ENCODE measurements around the gene TSSK3. TPM values are rescaled to one million over a fixed set of nuclear protein-coding genes. Genes with fewer than 3 reads are reported as not detected.
A peak's percentile ranks its signal among the peaks of the same experiment; 100 is the strongest.

TSSK3 gene
- polyA plus RNA-seq, 1 experiment = 0.33 TPM

GRCh38 chr1:32335790-32336590, 26.3 kb upstream of the TSSK3 start, which contains the start of gene MARCKSL1:
MARCKSL1 (minus strand) TSS chr1:32336233; CDS start chr1:32336033, 200 bp downstream.
- no peak within 1 kb of the TSS for H3K27ac ChIP-seq (ENCODE audit: low read depth, low read length)
- ChIA-PET POLR2A (interaction anchor here (0.6 to 3.0 kb wide), 37 partner anchors 9 to 1428 kb away, joined by 3 to 83 read pairs (median 5); partner anchors contain the start of genes BSDC1, CCDC28B, HDAC1 and IQCC), CTCF (interaction anchor here (0.6 to 1.5 kb wide), 4 partner anchors 24 to 460 kb away, joined by 4 to 13 read pairs (median 9); partner anchors contain the start of gene BSDC1)
- DNase-seq (ENCODE audit: low read depth, low spot score) = no peak
- H3K27me3 ChIP-seq (ENCODE audit: control insufficient read depth, insufficient read depth, low read length) = no peaks in the 10 kb centered on the region
- TF ChIP-seq CTCF (IDR thresholded peaks at IDR 0.05; ENCODE audit: low read depth, low read length) = no peak
- H3K4me3 ChIP-seq (ENCODE audit: low read depth, low read length) = peak within 1 kb of the TSS; percentile 85
- H3K9me3 ChIP-seq (ENCODE audit: control insufficient read depth, insufficient read depth, low read length) = no peaks in the 10 kb centered on the region; the same call in 1 of the 2 replicates

- ChIA-PET CTCF (interaction anchor here (1.5 kb wide), 1 partner anchor 121 kb away, joined by 13 read pairs; no protein-coding TSS in a partner anchor), POLR2A (interaction anchor here (0.6 to 3.0 kb wide), 30 partner anchors 9 to 228 kb away, joined by 3 to 83 read pairs (median 5); partner anchors contain the start of genes BSDC1, CCDC28B, HDAC1 and IQCC)
- H3K9me3 ChIP-seq (ENCODE audit: control insufficient read depth, insufficient read depth, low read length) = no peaks in the 10 kb centered on the region; the same call in 1 of the 2 replicates
- H3K27ac ChIP-seq (ENCODE audit: low read depth, low read length) = no peak overlapping the region
- H3K27me3 ChIP-seq (ENCODE audit: control insufficient read depth, insufficient read depth, low read length) = no peaks in the 10 kb centered on the region
- peak overlapping the region; percentile 85 for H3K4me3 ChIP-seq (ENCODE audit: low read depth, low read length)
- TF ChIP-seq CTCF (IDR thresholded peaks at IDR 0.05; ENCODE audit: low read depth, low read length) = no peak
- DNase-seq (ENCODE audit: low read depth, low spot score) = no peak
Observed at GRCh38 chr1:32336591-32336932, 25.8 kb upstream of the TSSK3 start.

GRCh38 chr1:32336963-32337675, 25.2 kb upstream of the TSSK3 start:
- peak overlapping the region; percentile 21 for H3K27ac ChIP-seq (ENCODE audit: low read depth, low read length)
- POLR2A ChIA-PET = interaction anchor here (1.5 to 3.0 kb wide), 8 partner anchors 15 to 137 kb away, joined by 6 to 83 read pairs (median 22); partner anchors contain the start of genes BSDC1 and CCDC28B

GRCh38 chr1:32337855-32338636, 24.3 kb upstream of the TSSK3 start:
- Histone ChIP-seq H3K27ac (ENCODE audit: low read depth, low read length) (no peak overlapping the region), H3K9me3 (ENCODE audit: control insufficient read depth, insufficient read depth, low read length) (no peaks in the 10 kb centered on the region; the same call in 1 of the 2 replicates), H3K4me3 (ENCODE audit: low read depth, low read length) (no peak overlapping the region), H3K27me3 (ENCODE audit: control insufficient read depth, insufficient read depth, low read length) (no peaks in the 10 kb centered on the region)
- POLR2A ChIA-PET = interaction anchor here (3.0 kb wide), 1 partner anchor 15 kb away, joined by 83 read pairs; no protein-coding TSS in a partner anchor
- no peak for DNase-seq (ENCODE audit: low read depth, low spot score)
- CTCF ChIA-PET = no interaction called here
- no peak for TF ChIP-seq CTCF (IDR thresholded peaks at IDR 0.05; ENCODE audit: low read depth, low read length)

More at GRCh38 chr1:32336963-32337675, 25.2 kb upstream of the TSSK3 start:
- no peak for DNase-seq (ENCODE audit: low read depth, low spot score)
- TF ChIP-seq CTCF (IDR thresholded peaks at IDR 0.05; ENCODE audit: low read depth, low read length) = no peak
- CTCF ChIA-PET = no interaction called here
- H3K27me3 ChIP-seq (ENCODE audit: control insufficient read depth, insufficient read depth, low read length) = no peaks in the 10 kb centered on the region
- H3K9me3 ChIP-seq (ENCODE audit: control insufficient read depth, insufficient read depth, low read length) = no peaks in the 10 kb centered on the region; the same call in 1 of the 2 replicates
- no peak overlapping the region for H3K4me3 ChIP-seq (ENCODE audit: low read depth, low read length)
